GM12878 (cell line): Measurements from ENCODE around the gene ARL16. TPM values are rescaled to one million over a fixed set of nuclear protein-coding genes. Genes with fewer than 3 reads are reported as not detected.

ENCODE experiments used
- ATAC-seq: fragments of 200-7000 bp; cut with Tn5 transposase; 3 replicates; pipeline ENCODE4 v1.9.1; 2020; ENCODE audit warnings: mild to moderate bottlenecking, moderate library complexity
- BruUV-seq: library from RNA; stranded (reverse); fragments of 400-500 nt; replicated peaks from 2 replicates; lab custom pipeline; 2021; lab: Mats Ljungman, UMichigan
- CTCF ChIA-PET: fragments of 300-600 bp; sonication (Branson Sonifier 250); formaldehyde crosslinking; extraction: SDS; loops from one replicate; lab custom pipeline; 2021; ENCODE audit warnings: inconsistent platforms; lab: Yijun Ruan, JAX
- POLR2A ChIA-PET: fragments of 350-600 bp; formaldehyde crosslinking; extraction: SDS; loops from one replicate; lab custom pipeline; 2021; ENCODE audit warnings: inconsistent platforms; lab: Charles Lee
- RAD21 ChIA-PET: fragments of 300-600 bp; sonication (Branson Sonifier 250); formaldehyde crosslinking; loops from one replicate; lab custom pipeline; 2023; ENCODE audit warnings: antibody characterized with exemption; ENCODE audit not compliant: unreplicated experiment; lab: Charles Lee
- SMC1A ChIA-PET: fragments of 300-600 bp; sonication (Branson Sonifier 250); formaldehyde crosslinking; loops from one replicate; lab custom pipeline; 2023; ENCODE audit not compliant: unreplicated experiment, uncharacterized antibody; lab: Charles Lee
- DNase-seq: peaks from one replicate; pipeline ENCODE4 v3.0.0-alpha.2; 2011; ENCODE audit warnings: low read depth, low spot score
- FAIRE-seq: peaks from 3 replicates; lab custom pipeline; 2011; peaks lifted over from hg19 to GRCh38; lab: Jason Lieb, UNC
- H2AFZ ChIP-seq: 2 replicates; pipeline ENCODE4 v1.6.0; 2011; ENCODE audit warnings: low read depth, low read length, control low read depth; ENCODE audit not compliant: control insufficient read depth
- H3K27ac ChIP-seq: 2 replicates; pipeline ENCODE4 v1.5.1; 2011; ENCODE audit warnings: control low read depth; ENCODE audit not compliant: control insufficient read depth, insufficient read depth
- H3K27me3 ChIP-seq, 2 experiments: replicated peaks in 1 of 2; 2 replicates each; pipeline versions ENCODE4 v1.6.0 to v1.6.1; 2011; ENCODE audit warnings: low read length in 1 of 2; ENCODE audit not compliant: control insufficient read depth in 2 of 2, insufficient read depth in 2 of 2
- H3K36me3 ChIP-seq, 2 experiments: 2 replicates each; pipeline ENCODE4 v1.5.1; 2011; ENCODE audit warnings: low read length in 1 of 2; ENCODE audit not compliant: control insufficient read depth in 2 of 2, insufficient read depth in 2 of 2
- H3K4me1 ChIP-seq: 2 replicates; pipeline ENCODE4 v1.6.1; 2011; ENCODE audit warnings: mild to moderate bottlenecking, low read length, moderate library complexity, mixed read lengths; ENCODE audit not compliant: control insufficient read depth, insufficient read depth
- H3K4me2 ChIP-seq: 2 replicates; pipeline ENCODE4 v1.6.0; 2011; ENCODE audit warnings: control low read depth; ENCODE audit not compliant: control insufficient read depth, insufficient read depth
- H3K4me3 ChIP-seq: fragments of 200-600 bp; sonication (generic); 2 replicates; pipeline ENCODE4 v1.5.1; 2016
- H3K79me2 ChIP-seq: 2 replicates; pipeline ENCODE4 v1.6.0; 2011; ENCODE audit warnings: low read length; ENCODE audit not compliant: control insufficient read depth, insufficient read depth
- H3K9ac ChIP-seq: 2 replicates; pipeline ENCODE4 v1.8.0; 2011; ENCODE audit warnings: low read length, control low read depth, mixed read lengths; ENCODE audit not compliant: control insufficient read depth, insufficient read depth
- H3K9me3 ChIP-seq: replicated peaks from 3 replicates; pipeline ENCODE4 v1.5.1; 2011; ENCODE audit warnings: mild to moderate bottlenecking, low read length; ENCODE audit not compliant: control insufficient read depth, insufficient read depth
- H4K20me1 ChIP-seq: 2 replicates; pipeline ENCODE4 v1.6.0; 2011; ENCODE audit not compliant: control insufficient read depth, insufficient read depth
- BACH1 ChIP-seq: fragments of 450-650 bp; IDR thresholded peaks from 2 replicates; pipeline ENCODE4 v1.6.1; 2017; ENCODE audit warnings: mild to moderate bottlenecking, borderline replicate concordance
- CBFB ChIP-seq: IDR thresholded peaks from 2 replicates; pipeline ENCODE4 v1.6.1; 2016; ENCODE audit warnings: antibody characterized with exemption, low read depth
- CHD2 ChIP-seq: IDR thresholded peaks from 2 replicates; pipeline ENCODE4 v1.6.1; 2011; ENCODE audit warnings: low read depth, low read length, improper control_type of control experiment, borderline replicate concordance
- CREM ChIP-seq: IDR thresholded peaks from 2 replicates; pipeline ENCODE4 v1.6.1; 2014; ENCODE audit warnings: antibody characterized with exemption, low read depth
- EED ChIP-seq: sonication (generic); IDR thresholded peaks from 2 replicates; pipeline ENCODE4 v1.6.1; 2016; ENCODE audit warnings: antibody characterized with exemption, low read depth
- EP300 ChIP-seq, 2 experiments: fragments of 150-350 bp in 1 of 2; IDR thresholded peaks; 2 replicates each; pipeline ENCODE4 v1.6.1; 2011 to 2012; ENCODE audit warnings: low read depth in 2 of 2, low read length in 2 of 2, borderline replicate concordance in 1 of 2, improper control_type of control experiment in 1 of 2, inconsistent platforms in 1 of 2; ENCODE audit not compliant: control insufficient read depth in 1 of 2
- FOXM1 ChIP-seq: IDR thresholded peaks from 2 replicates; pipeline ENCODE4 v1.6.1; 2012; ENCODE audit warnings: low read depth, mild to moderate bottlenecking, inconsistent platforms, low read length, moderate library complexity
- HCFC1 ChIP-seq: fragments of 150-350 bp; IDR thresholded peaks from 2 replicates; pipeline ENCODE4 v1.6.1; 2014; ENCODE audit warnings: low read length
- HSF1 ChIP-seq: fragments of 150-350 bp; IDR thresholded peaks from 2 replicates; pipeline ENCODE4 v1.6.1; 2014; ENCODE audit warnings: mild to moderate bottlenecking, low read depth, low read length
- IRF3 ChIP-seq: fragments of 450-650 bp; IDR thresholded peaks from 2 replicates; pipeline ENCODE4 v1.6.1; 2014; ENCODE audit warnings: mild to moderate bottlenecking
- NFYA ChIP-seq: IDR thresholded peaks from 2 replicates; pipeline ENCODE4 v1.6.1; 2011; ENCODE audit warnings: low read depth, mild to moderate bottlenecking, low read length, improper control_type of control experiment, borderline replicate concordance
- RELB ChIP-seq: fragments of 450-650 bp; IDR thresholded peaks from 2 replicates; pipeline ENCODE4 v1.6.1; 2017; ENCODE audit warnings: low read depth, mild to moderate bottlenecking, moderate library complexity
- SP1 ChIP-seq: IDR thresholded peaks from one replicate; pipeline ENCODE4 v1.6.1; 2011; ENCODE audit warnings: low read depth, low read length
- SPI1 ChIP-seq: IDR thresholded peaks from 2 replicates; pipeline ENCODE4 v1.6.1; 2011; ENCODE audit warnings: low read depth, mild to moderate bottlenecking, low read length, moderate library complexity, borderline replicate concordance; ENCODE audit not compliant: insufficient read depth
- SREBF1 ChIP-seq: IDR thresholded peaks from 2 replicates; pipeline ENCODE4 v1.6.1; 2012; ENCODE audit warnings: mild to moderate bottlenecking, low read length
- STAT1 ChIP-seq: fragments of 450-650 bp; conservative IDR thresholded peaks from 2 replicates; pipeline ENCODE4 v1.6.1; 2014; ENCODE audit warnings: antibody characterized with exemption, mild to moderate bottlenecking
- USF2 ChIP-seq: IDR thresholded peaks from 2 replicates; pipeline ENCODE4 v1.6.1; 2011; ENCODE audit warnings: low read depth, low read length, improper control_type of control experiment, borderline replicate concordance
- WGBS: methylation state at CpG from one replicate; pipeline ENCODE4 v1.1.6; 2016; ENCODE audit warnings: low lambda C conversion rate; ENCODE audit not compliant: insufficient replicate concordance, insufficient coverage; ENCODE audit errors: missing lambda C conversion rate; 5-methylcytosine and 5-hydroxymethylcytosine counted together
- in situ Hi-C: fragments of 300-500 bp; cut with MboI; formaldehyde crosslinking; loops from 9 replicates; pipeline ENCODE4 v1.14.3; 2018; ENCODE audit warnings: mixed read lengths
- intact Hi-C: fragments of 100-400 bp; cut with micrococcal nuclease; formaldehyde crosslinking; loops from one replicate; pipeline ENCODE4 v1.14.2; 2022; ENCODE audit not compliant: unreplicated experiment
- polyA plus RNA-seq, 11 experiments: library from polyadenylated mRNA; depleted of rRNA in 4 of 11; unstranded in 6 of 11; stranded (reverse) in 5 of 11; fragments of >200 nt; fragmentation: Nextera tagmentation in 4 of 11; fragmentation: Illumina TruSeq in 1 of 11; extraction: Ambion mirVana in 4 of 11; extraction: Trizol in 1 of 11; gene quantifications; 1 replicate in 1 of 11; 2 replicates in 10 of 11; pipeline versions ENCODE4 v1.2.1 to v1.2.3, GENCODE V29; 2011 to 2016; ENCODE audit warnings: inconsistent platforms in 2 of 11, missing spikeins in 2 of 11, low read depth in 1 of 11
- total RNA-seq, 4 experiments: library from RNA; depleted of rRNA in 3 of 4; stranded (reverse); fragments of >200 nt in 3 of 4; fragmentation: Illumina TruSeq in 1 of 4; extraction: Trizol in 1 of 4; gene quantifications; 2 replicates each; pipeline versions ENCODE4 v1.2.1 to v1.2.3, GENCODE V29; 2013 to 2021

ARL16 gene
- total and polyA plus RNA-seq, 10 of the 15 experiments (the other 5 are each of a cell fraction or from before 2014, with no cell fraction given) = 4.7 to 47.6 (median 30.9) TPM

- TF ChIP-seq RELB = no peak
- TF ChIP-seq HCFC1 = no peak
- TF ChIP-seq SP1 = no peak
- no peak for TF ChIP-seq EP300 (IDR thresholded peaks at IDR 0.05; ENCODE audit: borderline replicate concordance in 1 of 2, control insufficient read depth in 1 of 2, low read depth in 2 of 2, low read length in 2 of 2)
- no peak for TF ChIP-seq CBFB
- TF ChIP-seq CHD2 = no peak
- TF ChIP-seq, all 136 proteins: peak for 0
Observed at GRCh38 chr17:81713004-81713555, 29.5 kb upstream of the ARL16 start (continued).

GRCh38 chr17:81712468-81713003, 28.9 kb upstream of the ARL16 start:
- intact Hi-C loops = no loop called here
- in situ Hi-C loops = no loop called here
- ATAC-seq (peak; percentile 26), DNase-seq (no peak), FAIRE-seq (no peak)
- CTCF ChIA-PET = interaction anchor here (1.1 to 1.8 kb wide), 4 partner anchors 9 to 119 kb away, joined by 3 to 9 read pairs (median 4); partner anchors contain the start of gene MRPL12
- peak overlapping the region; percentile 58 for H2AFZ ChIP-seq
- POLR2A ChIA-PET = interaction anchor here (1.4 to 1.5 kb wide), 2 partner anchors 9 to 255 kb away, joined by 3 to 4 read pairs; partner anchors contain the start of gene MRPL12
- WGBS = 3% methylated on average over 39 of the region's 41 CpGs
- no peaks in the 10 kb centered on the region for H3K27me3 ChIP-seq
- no peaks in the 10 kb centered on the region for H4K20me1 ChIP-seq
- H3K4me2 ChIP-seq = peak overlapping the region; percentile 60
- no TSS peak for BruUV-seq
- peaks cover 4 to 12% of the 10 kb centered on the region in 2 experiments; a peak in 3 of 4 replicates for H3K36me3 ChIP-seq
- H3K9me3 ChIP-seq = no peaks in the 10 kb centered on the region
- peak overlapping the region; percentile 71 for H3K9ac ChIP-seq
- peaks cover 20% of the 10 kb centered on the region for H3K79me2 ChIP-seq
- RAD21 ChIA-PET = no interaction called here
- H3K4me3 ChIP-seq = peak overlapping the region; percentile 89
- SMC1A ChIA-PET = interaction anchor here (0.8 to 1.3 kb wide), 2 partner anchors 30 to 131 kb away, joined by 3 read pairs; no protein-coding TSS in a partner anchor
- H3K27ac ChIP-seq = peak overlapping the region; percentile 27; the same call in 1 of the 2 replicates
- H3K4me1 ChIP-seq = peaks cover 18% of the 10 kb centered on the region
- TF ChIP-seq CREM = no peak
- no peak for TF ChIP-seq EED
- 0 out of 2 replicates have a peak, but pooled peaks have one; percentile 7 for TF ChIP-seq IRF3
- peak; percentile 16; the same call in 1 of the 2 replicates for TF ChIP-seq BACH1
- no peak for TF ChIP-seq STAT1
- TF ChIP-seq SREBF1 = no peak
- no peak for TF ChIP-seq USF2
- no peak for TF ChIP-seq NFYA
- no peak for TF ChIP-seq FOXM1
- no peak for TF ChIP-seq HSF1
- TF ChIP-seq SPI1 = no peak
